Measurements from ENCODE around the gene KRTAP19-8.

The KRTAP19-8 gene

GRCh38 chr21:31038376-31038775 is at the start of gene KRTAP19-8:
Gene KRTAP19-8, minus strand, starts transcription at chr21:31038476. Its CDS starts 33 bp downstream, at chr21:31038443.
- no peak for DNase-seq (ENCODE audit: low spot score)

GRCh38 chr21:31087639-31088473 is 49.6 kb upstream of the KRTAP19-8 start:
- no peak for DNase-seq (ENCODE audit: low spot score)

GRCh38 chr21:31084689-31085088 is 46.4 kb upstream of the KRTAP19-8 start:
- no peak for DNase-seq (ENCODE audit: low spot score)

GRCh38 chr21:31078796-31079195 is 40.5 kb upstream of the KRTAP19-8 start:
- no peak for DNase-seq (ENCODE audit: low spot score)

GRCh38 chr21:31078216-31078615 is 39.9 kb upstream of the KRTAP19-8 start:
- DNase-seq (ENCODE audit: low spot score): no peak

- DNase-seq (ENCODE audit: low spot score): no peak
These were observed 37.6 kb upstream of the KRTAP19-8 start for GRCh38 chr21:31075848-31076247.

GRCh38 chr21:31072533-31072932 is 34.3 kb upstream of the KRTAP19-8 start:
- DNase-seq (ENCODE audit: low spot score): no peak

GRCh38 chr21:31064803-31065202 is 26.5 kb upstream of the KRTAP19-8 start:
- no peak for DNase-seq (ENCODE audit: low spot score)

- DNase-seq (ENCODE audit: low spot score): no peak
These were observed 14.3 kb upstream of the KRTAP19-8 start for GRCh38 chr21:31052489-31053142.

- DNase-seq (ENCODE audit: low spot score): no peak
These were observed 12.4 kb upstream of the KRTAP19-8 start for GRCh38 chr21:31050577-31051157.

- DNase-seq (ENCODE audit: low spot score): no peak
These were observed 7.6 kb upstream of the KRTAP19-8 start for GRCh38 chr21:31045841-31046240.

- DNase-seq (ENCODE audit: low spot score): no peak
These were observed 5.2 kb upstream of the KRTAP19-8 start for GRCh38 chr21:31043471-31043870.

GRCh38 chr21:31042080-31042464 is 3.8 kb upstream of the KRTAP19-8 start:
- no peak for DNase-seq (ENCODE audit: low spot score)

- no peak for DNase-seq (ENCODE audit: low spot score)
These were observed 3.2 kb upstream of the KRTAP19-8 start for GRCh38 chr21:31041295-31042079.

- DNase-seq (ENCODE audit: low spot score): no peak
These were observed 3.9 kb downstream of the KRTAP19-8 start for GRCh38 chr21:31034378-31034777.

- DNase-seq (ENCODE audit: low spot score): no peak
These were observed 7.7 kb downstream of the KRTAP19-8 start for GRCh38 chr21:31030367-31031106.

GRCh38 chr21:31023680-31024079 is 14.6 kb downstream of the KRTAP19-8 start:
- no peak for DNase-seq (ENCODE audit: low spot score)

- DNase-seq (ENCODE audit: low spot score): no peak
These were observed 16.0 kb downstream of the KRTAP19-8 start for GRCh38 chr21:31022306-31022705.

GRCh38 chr21:31018232-31018631 is 20.0 kb downstream of the KRTAP19-8 start:
- DNase-seq (ENCODE audit: low spot score): no peak

GRCh38 chr21:31014891-31015290 is 23.4 kb downstream of the KRTAP19-8 start:
- DNase-seq (ENCODE audit: low spot score): no peak
